ENCODE measurements around the gene INPP5D. TPM values are rescaled to one million over a fixed set of nuclear protein-coding genes. Genes with fewer than 3 reads are reported as not detected.

The INPP5D gene
- total and polyA plus RNA-seq, 2 donors (not counting 3 experiments of a cell fraction or from before 2014, with no cell fraction given) = 13.9 to 46.6 TPM

DNA sequence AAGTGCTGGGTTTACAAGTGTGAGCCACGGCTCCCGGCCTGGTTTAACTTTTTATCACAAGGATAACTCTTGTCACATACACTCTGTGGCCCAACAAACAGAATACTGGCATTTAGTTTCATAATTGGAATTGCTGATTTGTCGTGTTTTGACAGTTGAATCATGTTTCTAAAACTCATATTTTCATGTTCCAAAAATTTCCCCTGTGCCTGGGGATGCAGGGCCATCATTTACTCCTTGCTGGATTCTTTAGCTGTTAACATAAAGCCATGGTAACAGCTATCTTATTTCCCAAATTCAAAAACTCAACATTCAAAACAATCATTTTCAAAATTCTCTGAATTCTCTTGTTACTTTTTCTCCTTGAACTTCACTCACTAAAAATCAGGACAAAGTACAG is 174.9 kb downstream of the INPP5D start:
- H3K4me3 ChIP-seq (replicated peaks in 1 of 3; ENCODE audit: insufficient read depth in 1 of 3, low read depth in 1 of 3, low read length in 3 of 3) = no peak overlapping the region
- no peak overlapping the region for H3K4me2 ChIP-seq (ENCODE audit: insufficient read depth, low read length)
- no peaks in the 10 kb centered on the region for H3K27me3 ChIP-seq (ENCODE audit: control insufficient read depth in 2 of 2, insufficient read depth in 2 of 2, low read length in 2 of 2)
- TF ChIP-seq FOS (IDR thresholded peaks at IDR 0.05; ENCODE audit: borderline replicate concordance, insufficient read depth, low read length) (no peak), GATA2 (IDR thresholded peaks at IDR 0.05; ENCODE audit: insufficient read depth, insufficient read length, low read depth, low read length) (no peak), MYC (IDR thresholded peaks at IDR 0.05; ENCODE audit: low read depth, low read length) (no peak), POLR2AphosphoS5 (IDR thresholded peaks at IDR 0.05; ENCODE audit: insufficient read depth, low read depth, low read length) (no peak), POLR2A (IDR thresholded peaks at IDR 0.05; ENCODE audit: low read depth, low read length) (no peak), CTCF (IDR thresholded peaks at IDR 0.05; ENCODE audit: extremely low read depth in 1 of 2, insufficient read depth in 1 of 2, low read depth in 1 of 2, low read length in 2 of 2) (no peak), JUN (IDR thresholded peaks at IDR 0.05; ENCODE audit: borderline replicate concordance, insufficient read depth, insufficient read length, low read depth) (no peak), EZH2 (IDR thresholded peaks at IDR 0.05; ENCODE audit: borderline replicate concordance, low read depth, low read length, severe bottlenecking) (no peak)
- TF ChIP-seq, protein P1, sequence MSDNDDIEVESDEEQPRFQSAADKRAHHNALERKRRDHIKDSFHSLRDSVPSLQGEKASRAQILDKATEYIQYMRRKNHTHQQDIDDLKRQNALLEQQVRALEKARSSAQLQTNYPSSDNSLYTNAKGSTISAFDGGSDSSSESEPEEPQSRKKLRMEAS (IDR thresholded peaks at IDR 0.05; ENCODE audit: insufficient read depth, insufficient read length) = no peak
- no peaks in the 10 kb centered on the region for H3K36me3 ChIP-seq (ENCODE audit: control insufficient read depth in 2 of 2, extremely low read depth in 1 of 2, insufficient read depth in 2 of 2, low read length in 2 of 2)
- DNase-seq (ENCODE audit: low read depth, low spot score) (no peak), FAIRE-seq (no peak)
- dilution Hi-C loops (cut with MboI; ENCODE audit: extremely low pct_ligation_motif_present, low sequenced_read_pairs) = no loop called here
- no peaks in the 10 kb centered on the region for H3K79me2 ChIP-seq (ENCODE audit: control insufficient read depth, insufficient read depth, low read length)
- H3K4me1 ChIP-seq (ENCODE audit: control insufficient read depth, extremely low read depth, insufficient read depth, low read length) = no peaks in the 10 kb centered on the region
- no peak overlapping the region for H3K27ac ChIP-seq (ENCODE audit: insufficient read depth, low read depth, low read length)
- intact Hi-C loops (cut with micrococcal nuclease) = no loop called here
- H4K20me1 ChIP-seq (replicated peaks; ENCODE audit: control insufficient read depth, extremely low read depth, insufficient read depth, low read length) = no peaks in the 10 kb centered on the region
- H3K9ac ChIP-seq (replicated peaks; ENCODE audit: extremely low read depth, insufficient read depth, low read length) = no peak overlapping the region
- H3K9me3 ChIP-seq (replicated peaks; ENCODE audit: control insufficient read depth, insufficient read depth, low read length) = no peaks in the 10 kb centered on the region
- ChIA-PET CTCF (interaction anchor here (1.2 to 1.5 kb wide), 2 partner anchors 16 to 206 kb away, joined by 3 to 4 read pairs; partner anchors contain the start of gene ATG16L1), POLR2A (no interaction called here)
- BruUV-seq (replicated peaks) = no TSS peak
- no peak overlapping the region for H2AFZ ChIP-seq (ENCODE audit: low read depth, low read length)
- no peaks in the 10 kb centered on the region for H3K9me1 ChIP-seq (replicated peaks; ENCODE audit: control insufficient read depth, extremely low read depth, insufficient read depth, low read length)

Data from endothelial cell of umbilical vein (primary cell).